HL-60 (cell line): ENCODE measurements around the gene KDM4C.

Experiments used
- DNase-seq, 2 experiments: peaks; one replicate each; pipeline ENCODE4 v3.0.0-alpha.2; 2010 to 2020; ENCODE audit warnings: low read depth in 1 of 2, low spot score in 1 of 2
- H3K27ac ChIP-seq: fragments of 250-450 bp; sonication (Bioruptor Pico); replicated peaks from 2 replicates; pipeline ENCODE4 v1.5.1; 2020; ENCODE audit warnings: mild to moderate bottlenecking, moderate library complexity
- H3K27me3 ChIP-seq: fragments of 250-450 bp; sonication (Bioruptor Pico); 2 replicates; pipeline ENCODE4 v1.5.1; 2021; ENCODE audit warnings: mild to moderate bottlenecking, moderate library complexity; ENCODE audit not compliant: insufficient read depth, poor library complexity, severe bottlenecking
- H3K4me3 ChIP-seq: replicated peaks from 2 replicates; pipeline ENCODE4 v1.5.1; 2011; ENCODE audit warnings: mild to moderate bottlenecking, control low read depth, low read length; ENCODE audit not compliant: insufficient read depth
- CTCF ChIP-seq: IDR thresholded peaks from one replicate; pipeline ENCODE4 v1.5.1; 2011; ENCODE audit warnings: low read length, control low read depth, inconsistent platforms; ENCODE audit not compliant: insufficient read depth
- GABPA ChIP-seq: IDR thresholded peaks from 2 replicates; pipeline ENCODE4 v1.6.1; 2012; ENCODE audit warnings: low read depth
- POLR2AphosphoS5 ChIP-seq: IDR thresholded peaks from 2 replicates; pipeline ENCODE4 v1.6.1; 2012; ENCODE audit warnings: low read depth
- REST ChIP-seq: IDR thresholded peaks from 2 replicates; pipeline ENCODE4 v1.6.1; 2012; ENCODE audit warnings: low read depth; ENCODE audit not compliant: insufficient replicate concordance
- SPI1 ChIP-seq: IDR thresholded peaks from 2 replicates; pipeline ENCODE4 v1.6.1; 2012; ENCODE audit warnings: low read depth, mild to moderate bottlenecking, borderline replicate concordance
- long read RNA-seq: library from polyadenylated mRNA; unstranded; transcript quantifications from one replicate; pipeline ENCODE4 v2.0.0, GENCODE V29; 2020

Gene KDM4C
- long read RNA-seq, full-length matches to known transcripts, result 38 of 62 reads
- long read RNA-seq, partial matches to known transcripts, result 11 of 62 reads
- long read RNA-seq, other reads (novel, unspliced or antisense), result 13 of 62 reads

- peak; percentile 88 to 93 for DNase-seq
- Histone ChIP-seq H3K4me3 (peak within 1 kb of the TSS; percentile 80), H3K27ac (peak within 1 kb of the TSS; percentile 98), H3K27me3 (no peaks in the 10 kb centered on the region)
- TF ChIP-seq GABPA, result no peak
- no peak for TF ChIP-seq SPI1
- TF ChIP-seq POLR2AphosphoS5, result peak; percentile 79
- TF ChIP-seq CTCF, result no peak
- TF ChIP-seq REST, result peak; percentile 49
These were observed at the start of gene KDM4C for GRCh38 chr9:6757456-6758247. KDM4C (plus strand) TSS chr9:6757973; CDS start chr9:6792989, 35,016 bp downstream.

- TF ChIP-seq SPI1 (peak; percentile 32; the same call in 1 of the 2 replicates), GABPA (no peak)
These were observed 49.0 kb upstream of the KDM4C start for GRCh38 chr9:6708732-6709131.

DNA sequence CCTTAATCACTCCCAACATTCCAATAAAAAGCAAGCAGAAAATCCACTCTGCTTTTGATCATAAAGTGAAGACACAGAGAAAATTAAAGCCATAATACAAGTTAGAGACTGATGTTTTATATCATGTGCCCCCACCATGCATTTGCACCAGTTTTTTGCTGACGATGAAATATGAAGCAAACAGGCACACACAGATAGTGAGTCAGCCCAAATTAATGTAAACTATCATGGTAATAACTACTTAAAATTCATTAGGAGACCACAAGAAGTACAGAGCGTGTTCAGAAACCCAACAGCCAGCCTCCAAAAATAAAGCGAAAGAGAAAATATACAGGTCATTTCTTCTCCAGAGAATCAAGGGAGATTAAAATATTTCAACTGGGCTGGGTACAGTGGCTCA is 46.4 kb upstream of the KDM4C start:
- Histone ChIP-seq H3K4me3 (no peak overlapping the region), H3K27me3 (peaks cover 2% of the 10 kb centered on the region), H3K27ac (no peak overlapping the region)
- TF ChIP-seq POLR2AphosphoS5 (no peak), SPI1 (no peak), CTCF (no peak), REST (no peak), GABPA (no peak)
- DNase-seq, result no peak

More at GRCh38 chr9:6708732-6709131, 49.0 kb upstream of the KDM4C start:
- H3K27ac ChIP-seq, result no peak overlapping the region
- H3K27me3 ChIP-seq, result no peaks in the 10 kb centered on the region
- H3K4me3 ChIP-seq, result no peak overlapping the region
- DNase-seq, result no peak

DNA sequence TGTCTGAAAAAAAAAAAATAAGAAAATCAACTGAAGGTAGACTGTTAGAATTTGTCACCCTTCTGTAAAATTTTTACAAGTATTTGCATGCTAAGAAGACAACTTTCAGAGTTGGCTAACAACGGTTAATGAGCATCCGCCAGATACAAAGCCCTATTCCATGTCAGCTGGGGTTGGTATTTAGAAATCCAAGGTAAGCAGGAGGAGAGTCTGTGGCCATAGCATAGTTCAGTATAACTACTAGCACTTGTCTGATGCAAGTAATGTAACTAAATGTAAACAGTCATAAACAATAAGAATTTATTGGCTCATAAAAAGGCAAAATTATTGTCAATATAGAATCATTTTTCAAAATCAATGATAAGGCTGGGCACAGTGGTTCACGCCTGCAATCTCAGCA is 45.7 kb upstream of the KDM4C start:
- H3K4me3 ChIP-seq, result no peak overlapping the region
- no peak for DNase-seq
- H3K27ac ChIP-seq, result no peak overlapping the region
- TF ChIP-seq REST, result no peak
- TF ChIP-seq GABPA, result no peak
- no peak for TF ChIP-seq POLR2AphosphoS5
- TF ChIP-seq SPI1, result no peak
- H3K27me3 ChIP-seq, result peaks cover 2% of the 10 kb centered on the region
